Suprapubic skin (tissue), 4 donors: Measurements from ENCODE around the gene BHMT2. TPM values are rescaled to one million over a fixed set of nuclear protein-coding genes. Genes with fewer than 3 reads are reported as not detected.

Source experiments
- DNase-seq, 2 donors: peaks; one replicate each; pipeline ENCODE4 v3.0.0-alpha.2; 2019; ENCODE audit warnings: low spot score in 2 of 2
- H3K27ac ChIP-seq: fragments of 200-600 bp; sonication (generic); one replicate; pipeline ENCODE4 v1.5.1; 2019
- H3K27me3 ChIP-seq: fragments of 200-600 bp; sonication (generic); one replicate; pipeline ENCODE4 v1.5.1; 2019
- H3K36me3 ChIP-seq: fragments of 200-600 bp; sonication (generic); one replicate; pipeline ENCODE4 v1.5.1; 2019
- H3K4me1 ChIP-seq: fragments of 200-600 bp; sonication (generic); one replicate; pipeline ENCODE4 v1.5.1; 2019
- H3K4me3 ChIP-seq: fragments of 200-600 bp; sonication (generic); one replicate; pipeline ENCODE4 v1.5.1; 2019; ENCODE audit warnings: mild to moderate bottlenecking
- H3K9me3 ChIP-seq: fragments of 200-600 bp; sonication (generic); one replicate; pipeline ENCODE4 v1.5.1; 2019
- CTCF ChIP-seq, 2 donors: fragments of 200-600 bp in 1 of 2; fragments of 450-650 bp in 1 of 2; sonication (generic) in 1 of 2; IDR thresholded peaks; one replicate each; pipeline ENCODE4 v1.5.1; 2016 to 2019; ENCODE audit warnings: antibody characterized with exemption in 2 of 2, mild to moderate bottlenecking in 1 of 2, moderate library complexity in 1 of 2
- EP300 ChIP-seq: sonication (generic); formaldehyde crosslinking; IDR thresholded peaks from one replicate; pipeline ENCODE4 v1.6.1; 2017; ENCODE audit warnings: antibody characterized with exemption
- POLR2A ChIP-seq, 2 donors: fragments of 450-650 bp; IDR thresholded peaks; one replicate each; pipeline ENCODE4 v1.6.1; 2017; ENCODE audit warnings: antibody characterized with exemption in 2 of 2, mild to moderate bottlenecking in 2 of 2, moderate library complexity in 2 of 2
- POLR2AphosphoS5 ChIP-seq, 3 donors: sonication (generic); formaldehyde crosslinking; IDR thresholded peaks; one replicate each; pipeline ENCODE4 v1.6.1; 2017; ENCODE audit warnings: antibody characterized with exemption in 3 of 3
- WGBS: methylation state at CpG from one replicate; pipeline ENCODE4 v1.1.5; 2018; 5-methylcytosine and 5-hydroxymethylcytosine counted together
- total RNA-seq, 4 donors: library from RNA; depleted of rRNA; stranded (reverse); fragments of >200 nt; gene quantifications; one replicate each; pipeline ENCODE4 v1.1.0, GENCODE V29; 2016

BHMT2 gene
- total RNA-seq, 4 donors from 2014 or later, result 0.30 to 7.5 (median 1.4) TPM

DNA sequence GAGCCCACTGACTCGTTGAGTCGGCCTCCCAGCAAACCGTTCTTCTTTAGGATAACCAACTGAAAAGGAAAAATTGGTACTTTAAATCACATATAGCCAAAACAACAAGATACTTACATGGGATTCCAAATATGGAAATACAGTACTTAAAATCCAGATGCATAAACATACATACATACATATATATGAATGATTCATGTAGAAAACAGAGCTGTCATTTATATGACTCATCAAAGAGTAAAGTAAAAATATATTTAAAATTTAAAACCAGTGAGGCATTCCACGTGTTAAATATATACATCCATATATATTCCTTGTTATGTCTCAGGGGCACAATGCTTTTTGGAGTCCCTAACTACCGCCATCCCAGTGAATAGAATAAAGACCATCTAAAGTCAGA lies 36.8 kb upstream of the BHMT2 start:
- no peak for DNase-seq
- Histone ChIP-seq H3K4me3 (no peak overlapping the region), H3K9me3 (peaks cover 8% of the 10 kb centered on the region), H3K4me1 (no peaks in the 10 kb centered on the region), H3K27me3 (no peaks in the 10 kb centered on the region), H3K36me3 (no peaks in the 10 kb centered on the region), H3K27ac (no peak overlapping the region)
- 87% methylated on average over 5 of the region's 5 CpGs for WGBS
- TF ChIP-seq POLR2A (IDR thresholded peaks at IDR 0.05) (no peak), EP300 (no peak), CTCF (IDR thresholded peaks at IDR 0.05) (no peak), POLR2AphosphoS5 (IDR thresholded peaks at IDR 0.05) (no peak)

DNA sequence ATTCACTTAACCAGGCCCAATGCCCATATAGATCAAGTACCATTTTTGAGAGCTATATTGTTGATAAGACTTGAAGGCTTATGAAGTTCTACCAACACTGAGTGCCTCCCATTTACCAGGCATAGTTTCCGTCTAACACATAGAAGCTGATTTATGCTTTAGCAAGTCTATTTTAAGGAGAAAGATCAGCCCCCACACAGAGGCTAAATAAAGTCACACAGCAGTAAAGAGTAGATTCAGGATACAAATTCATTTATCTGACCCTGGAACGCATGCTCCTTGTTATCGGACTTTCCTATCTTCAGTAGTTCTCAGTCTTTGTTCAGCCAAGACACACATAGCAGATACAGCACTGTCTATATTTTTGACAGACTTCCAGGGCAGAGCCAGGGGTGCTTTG lies 34.3 kb upstream of the BHMT2 start:
- Histone ChIP-seq H3K4me1 (no peaks in the 10 kb centered on the region), H3K27me3 (no peaks in the 10 kb centered on the region), H3K36me3 (no peaks in the 10 kb centered on the region), H3K27ac (no peak overlapping the region), H3K4me3 (no peak overlapping the region), H3K9me3 (peaks cover 8% of the 10 kb centered on the region)
- 93% methylated on average over 3 of the region's 3 CpGs for WGBS
- TF ChIP-seq POLR2A (IDR thresholded peaks at IDR 0.05) (no peak), POLR2AphosphoS5 (IDR thresholded peaks at IDR 0.05) (no peak), CTCF (IDR thresholded peaks at IDR 0.05) (no peak), EP300 (no peak)
- no peak for DNase-seq

- WGBS, result 93% methylated on average over 2 of the region's 2 CpGs
- no peak for TF ChIP-seq EP300
- TF ChIP-seq CTCF (IDR thresholded peaks at IDR 0.05), result no peak
- no peak for TF ChIP-seq POLR2A (IDR thresholded peaks at IDR 0.05)
- TF ChIP-seq POLR2AphosphoS5 (IDR thresholded peaks at IDR 0.05), result no peak
Observed at GRCh38 chr5:79036769-79037168, 32.8 kb upstream of the BHMT2 start.

GRCh38 chr5:79042188-79042587 lies 27.4 kb upstream of the BHMT2 start:
- Histone ChIP-seq H3K27ac (no peak overlapping the region), H3K4me3 (no peak overlapping the region), H3K27me3 (no peaks in the 10 kb centered on the region), H3K4me1 (no peaks in the 10 kb centered on the region), H3K9me3 (peaks cover 3% of the 10 kb centered on the region), H3K36me3 (no peaks in the 10 kb centered on the region)
- WGBS, result 86% methylated on average over 3 of the region's 3 CpGs
- no peak for TF ChIP-seq CTCF (IDR thresholded peaks at IDR 0.05)
- TF ChIP-seq EP300, result no peak
- no peak for TF ChIP-seq POLR2A (IDR thresholded peaks at IDR 0.05)
- TF ChIP-seq POLR2AphosphoS5 (IDR thresholded peaks at IDR 0.05), result no peak
- no peak for DNase-seq

More at GRCh38 chr5:79036769-79037168, 32.8 kb upstream of the BHMT2 start:
- Histone ChIP-seq H3K27ac (no peak overlapping the region), H3K9me3 (peaks cover 8% of the 10 kb centered on the region), H3K4me1 (no peaks in the 10 kb centered on the region), H3K27me3 (no peaks in the 10 kb centered on the region), H3K4me3 (no peak overlapping the region), H3K36me3 (no peaks in the 10 kb centered on the region)
- no peak for DNase-seq

DNA sequence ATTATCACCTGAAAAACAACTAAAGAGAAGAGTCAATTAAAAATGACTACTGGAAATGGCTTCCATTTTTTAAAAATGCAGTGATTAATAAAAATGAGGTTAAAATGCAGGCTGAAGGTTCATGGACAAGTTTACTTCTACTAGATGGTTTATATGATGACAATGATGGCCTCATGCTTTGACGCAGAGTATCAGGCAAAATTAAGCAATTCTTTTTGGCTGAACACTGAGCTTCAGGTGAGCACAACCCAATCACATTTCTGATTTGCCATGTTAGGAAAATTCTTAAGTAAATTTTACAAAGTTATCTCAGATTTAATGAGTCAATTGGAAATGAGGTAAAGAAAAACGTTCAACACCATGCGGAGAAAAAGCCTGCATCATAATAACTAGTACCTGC lies 22.4 kb upstream of the BHMT2 start:
- WGBS, result 91% methylated on average over 3 of the region's 3 CpGs
- no peaks in the 10 kb centered on the region for H3K27me3 ChIP-seq
- no peaks in the 10 kb centered on the region for H3K36me3 ChIP-seq
- no peak for DNase-seq
- no peak overlapping the region for H3K27ac ChIP-seq
- H3K4me3 ChIP-seq, result no peak overlapping the region
- no peak for TF ChIP-seq CTCF (IDR thresholded peaks at IDR 0.05)
- no peak for TF ChIP-seq EP300
- no peak for TF ChIP-seq POLR2AphosphoS5 (IDR thresholded peaks at IDR 0.05)
- no peak for TF ChIP-seq POLR2A (IDR thresholded peaks at IDR 0.05)
- H3K9me3 ChIP-seq, result no peaks in the 10 kb centered on the region
- no peaks in the 10 kb centered on the region for H3K4me1 ChIP-seq
